Stimulated activated naive CD4-positive, alpha-beta T cell (primary cell): ENCODE measurements around the gene SDS.

Experiments used
- DNase-seq, 6 experiments: peaks; one replicate each; lab custom pipeline; 2025; lab: John Stamatoyannopoulos, UW

SDS gene

DNA sequence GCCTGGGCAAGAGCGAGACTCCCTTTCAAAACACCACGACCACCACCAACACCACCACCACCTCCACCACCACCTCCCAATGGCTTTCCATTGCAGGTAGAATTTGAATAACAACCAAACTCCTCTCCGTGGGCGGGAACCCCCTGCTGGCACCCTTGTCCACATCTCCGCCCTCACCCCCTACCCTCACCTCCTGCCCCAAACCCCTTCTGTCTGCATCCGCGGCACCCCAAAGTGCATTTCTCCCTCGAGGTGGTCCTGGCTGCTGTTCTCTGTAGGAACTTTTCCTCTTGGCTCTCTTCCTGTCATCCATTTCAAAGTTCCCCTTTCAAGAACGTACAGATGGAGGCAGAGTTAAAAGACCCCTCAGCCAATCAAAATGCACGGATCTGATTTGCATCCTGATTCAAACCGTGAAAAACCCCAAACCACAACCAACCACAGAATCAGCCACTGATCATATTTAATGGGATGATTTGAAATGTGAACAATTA, 22.3 kb upstream of the SDS start:
- DNase-seq, result no peak

DNA sequence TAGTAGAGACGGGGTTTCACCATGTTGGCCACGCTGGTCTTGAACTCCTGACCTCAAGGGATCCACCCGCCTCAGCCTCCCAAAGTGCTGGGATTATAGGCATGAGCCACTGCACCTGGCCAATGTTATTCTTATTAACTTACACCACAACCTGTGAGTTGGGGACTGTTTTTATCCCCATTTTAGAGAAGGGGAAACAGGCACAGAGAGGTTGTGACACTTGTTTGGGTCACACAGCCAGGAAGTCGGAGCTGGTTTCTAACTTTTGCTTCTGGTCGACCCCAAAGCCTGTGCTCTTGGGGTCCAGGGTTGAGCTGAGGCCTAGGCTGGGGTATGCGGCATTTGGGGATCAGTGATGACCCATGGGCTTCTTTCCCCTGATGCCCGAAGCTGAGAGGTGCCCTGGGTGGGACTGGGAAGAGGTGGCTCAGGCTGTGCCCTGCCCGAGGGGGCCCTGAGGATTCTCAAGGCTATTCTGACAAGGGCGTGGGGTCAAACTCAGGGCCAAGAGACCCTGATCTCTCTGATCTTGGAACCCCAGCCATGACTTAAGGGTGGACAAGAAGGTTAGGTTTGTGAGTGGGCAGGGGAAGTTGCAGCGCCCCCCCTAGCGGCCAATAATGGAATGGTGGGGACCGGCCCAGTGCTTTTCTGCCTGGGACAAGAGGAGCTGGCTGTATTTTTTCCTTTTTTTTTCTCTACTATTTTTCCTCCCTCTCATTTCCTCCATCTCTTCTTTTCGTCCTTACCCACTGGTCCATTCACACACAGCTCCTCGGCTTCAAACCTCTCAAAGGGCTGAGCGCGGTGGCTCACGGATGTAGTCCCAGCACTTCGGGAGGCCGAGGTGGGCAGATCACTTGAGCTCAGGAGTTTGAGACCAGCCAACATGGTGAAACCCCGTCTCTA, 21.5 kb upstream of the SDS start:
- peak in 5 of 6 experiments; percentile 4 to 35 (median 21) for DNase-seq

DNA sequence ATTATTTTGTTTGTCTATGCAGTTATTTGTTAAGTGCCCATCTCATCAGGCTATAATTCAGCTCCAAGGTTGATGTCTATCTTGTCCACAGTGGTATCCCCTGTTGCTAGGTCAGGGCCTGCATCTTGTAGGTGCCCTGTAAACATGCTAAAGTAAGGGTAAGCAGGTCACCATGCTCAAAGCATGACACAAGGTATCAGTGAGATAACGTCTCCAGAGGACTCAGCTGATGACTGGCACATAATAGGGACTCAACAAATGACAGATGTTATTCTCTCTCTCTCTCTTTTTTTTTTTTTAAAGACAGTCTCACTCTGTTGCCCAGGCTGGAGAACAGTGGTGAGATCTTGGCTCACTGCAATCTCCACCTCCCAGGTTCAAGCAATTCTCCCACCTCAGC, 20.8 kb upstream of the SDS start:
- no peak for DNase-seq

DNA sequence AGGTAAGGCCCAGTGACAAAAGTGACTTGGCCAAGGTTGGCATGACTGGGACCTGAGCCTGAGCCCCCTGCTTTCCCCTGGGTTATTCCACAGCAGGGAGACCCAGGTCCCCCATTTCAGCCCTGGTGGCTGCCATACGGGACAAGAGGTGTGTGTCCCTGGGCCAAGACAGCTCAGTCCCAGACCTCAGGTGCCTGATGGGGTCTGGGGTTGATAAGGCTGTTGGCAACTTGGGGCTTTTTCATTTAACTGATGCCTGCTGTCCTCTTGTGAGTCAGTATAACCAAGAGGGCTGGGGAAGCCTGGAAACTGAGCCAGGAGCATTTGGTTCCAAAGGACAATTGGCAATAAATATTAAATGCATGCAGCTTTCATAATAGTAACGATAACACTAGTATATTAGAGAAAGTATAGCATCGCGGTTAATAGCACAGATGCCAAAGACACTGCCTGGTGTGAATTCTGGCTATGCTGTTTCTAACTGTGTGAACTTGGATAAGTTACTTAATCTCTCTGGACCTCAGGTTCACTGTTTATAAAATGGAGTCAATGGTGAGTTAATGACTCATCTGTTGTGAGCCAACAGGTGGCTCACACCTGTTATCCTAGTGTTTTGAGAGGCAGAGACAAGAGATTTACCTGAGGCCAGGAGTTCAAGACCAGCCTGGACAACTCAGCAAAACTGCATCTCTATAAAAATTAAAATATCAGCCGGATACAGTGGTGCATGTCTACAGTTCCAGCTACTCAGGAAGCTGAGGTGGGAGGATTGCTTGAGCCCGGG, 19.4 kb upstream of the SDS start:
- DNase-seq, result no peak

DNA sequence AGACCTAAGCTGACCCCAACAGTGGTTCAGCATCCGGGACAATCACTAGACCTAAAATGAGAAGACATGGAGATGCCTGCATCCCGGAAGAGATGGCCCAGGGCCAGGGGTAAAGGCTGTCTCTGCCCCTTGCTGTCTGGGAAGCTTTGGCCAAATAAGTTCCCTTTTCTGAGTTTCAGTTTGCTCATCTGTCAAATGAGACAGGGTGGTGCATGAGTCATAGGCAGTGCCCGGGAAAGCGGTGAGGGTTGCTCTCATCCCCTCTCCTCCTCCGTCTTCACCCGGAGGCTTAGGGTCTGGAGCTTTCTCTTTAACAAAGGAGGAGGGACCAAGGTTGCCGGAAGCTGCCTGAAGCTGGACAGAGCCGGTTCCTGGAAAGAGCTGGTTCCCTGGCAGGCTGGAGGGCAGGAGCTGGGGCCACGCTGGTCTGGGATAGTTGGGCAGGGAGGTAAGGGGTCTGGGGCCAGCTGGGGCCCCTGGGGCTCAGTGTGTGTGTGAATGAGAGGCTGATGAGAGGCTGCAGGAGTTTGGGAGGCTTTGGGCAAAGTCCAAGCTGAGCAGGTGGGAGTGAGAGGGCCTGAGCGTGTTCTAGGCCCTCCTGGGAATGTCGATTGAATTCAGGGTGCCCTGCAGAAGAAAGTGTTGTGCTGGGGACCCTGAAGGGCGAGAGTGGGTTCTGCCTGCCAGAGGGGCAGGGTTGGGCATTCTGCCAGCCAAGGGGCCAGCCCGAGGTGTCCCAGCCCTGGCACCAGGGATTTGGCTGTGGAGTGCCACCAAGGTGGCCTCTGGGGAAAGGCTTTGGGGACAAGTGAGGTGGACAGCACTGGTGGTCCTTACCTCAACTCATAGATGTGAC, 18.6 kb upstream of the SDS start, which contains the start of gene SDSL:
Gene SDSL, plus strand, starts transcription at position 351 of the 856 bp plus-strand sequence. CDS start 5,603 bp downstream, outside the sequence.
- DNase-seq, result no peak

DNA sequence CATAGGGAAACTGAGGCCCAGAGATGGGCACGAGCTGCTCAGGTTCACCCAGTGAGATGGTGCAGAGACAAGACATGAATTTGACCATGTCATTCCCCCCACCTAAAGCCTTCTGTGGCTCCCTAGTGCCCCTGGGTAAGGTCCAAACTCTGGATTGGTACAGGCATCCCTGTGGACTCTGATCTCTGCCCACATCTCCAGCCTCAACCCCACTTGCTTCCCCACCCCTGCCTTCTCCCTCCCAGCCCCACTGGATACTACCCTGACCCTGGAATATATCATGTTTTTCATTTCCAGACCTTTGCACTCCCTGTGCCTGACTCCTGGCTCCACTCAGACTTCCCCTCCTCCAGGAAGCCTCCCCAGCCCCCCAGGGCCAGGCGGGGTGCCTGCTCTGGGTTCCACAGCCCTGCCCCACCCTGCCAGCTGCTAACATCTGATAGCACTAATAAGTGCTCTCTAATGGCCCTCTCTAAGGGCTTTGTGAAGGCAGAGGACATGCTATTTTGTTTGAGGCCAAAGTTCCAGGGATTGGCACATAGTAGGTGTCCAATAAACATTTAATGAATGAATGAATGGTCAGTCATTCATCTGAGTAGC, 17.4 kb upstream of the SDS start:
- no peak for DNase-seq

DNA sequence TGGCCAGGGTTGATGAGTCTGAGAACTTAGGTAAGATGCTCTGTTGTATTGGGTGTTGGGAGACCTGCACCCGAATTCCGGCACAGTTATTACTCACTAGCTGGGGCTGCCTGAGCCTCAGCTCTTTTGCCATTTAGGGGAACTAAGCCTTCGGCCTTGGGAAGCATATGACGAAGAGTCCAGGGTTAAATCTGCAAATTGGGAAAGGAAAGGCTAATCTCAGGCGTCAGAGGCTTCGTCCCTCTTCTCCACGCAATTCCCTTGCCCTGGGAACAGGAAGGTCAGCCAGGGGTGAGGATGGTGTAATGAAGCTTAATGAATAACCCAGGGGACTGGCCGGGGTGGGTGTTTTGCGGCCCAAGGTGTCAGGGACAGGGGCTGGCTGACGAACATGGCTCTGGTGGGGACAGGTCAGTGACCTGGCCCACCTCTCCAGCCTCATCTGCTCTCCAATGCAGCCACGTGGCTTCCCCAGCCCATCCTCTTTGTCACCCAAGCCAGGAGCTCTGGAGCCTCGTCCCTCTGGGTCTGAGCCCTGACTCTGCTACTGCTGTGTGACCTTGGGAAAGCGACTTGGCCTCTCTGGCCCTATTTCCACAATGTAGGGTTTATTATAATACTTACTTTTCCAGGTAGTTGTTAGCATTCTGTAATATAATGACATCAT, 14.7 kb upstream of the SDS start:
- DNase-seq, result no peak

DNA sequence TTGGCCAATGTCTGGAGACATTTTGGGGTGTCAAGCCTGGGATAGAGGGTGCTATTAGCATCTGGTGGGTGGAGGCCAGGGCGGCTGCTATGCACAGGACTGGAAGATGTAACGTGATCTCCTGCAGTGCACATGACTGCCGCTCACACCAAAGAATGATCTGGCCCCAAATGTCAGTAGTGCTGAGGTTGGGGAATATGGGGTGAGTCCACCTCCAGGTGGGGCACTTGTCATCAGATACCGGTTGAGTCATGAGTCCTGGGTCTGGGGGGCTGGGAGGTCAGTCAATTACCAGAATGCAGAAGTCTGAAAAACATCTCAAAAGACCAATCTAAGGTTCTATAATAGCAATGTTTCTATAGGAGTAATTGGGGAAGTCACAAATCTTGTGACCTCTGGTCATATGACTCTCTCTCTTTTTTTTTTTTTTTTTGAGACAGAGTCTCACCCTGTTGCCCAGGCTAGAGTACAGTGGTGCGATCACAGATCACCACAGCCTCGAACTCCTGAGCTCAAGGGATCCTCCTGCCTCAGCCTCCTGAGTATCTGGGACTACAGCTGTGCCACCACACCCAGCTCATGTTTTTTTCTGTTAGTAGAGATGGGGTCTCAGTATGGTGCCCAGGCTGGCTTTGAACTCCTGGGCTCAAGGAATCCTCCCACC, 12.5 kb upstream of the SDS start:
- DNase-seq, result no peak

DNA sequence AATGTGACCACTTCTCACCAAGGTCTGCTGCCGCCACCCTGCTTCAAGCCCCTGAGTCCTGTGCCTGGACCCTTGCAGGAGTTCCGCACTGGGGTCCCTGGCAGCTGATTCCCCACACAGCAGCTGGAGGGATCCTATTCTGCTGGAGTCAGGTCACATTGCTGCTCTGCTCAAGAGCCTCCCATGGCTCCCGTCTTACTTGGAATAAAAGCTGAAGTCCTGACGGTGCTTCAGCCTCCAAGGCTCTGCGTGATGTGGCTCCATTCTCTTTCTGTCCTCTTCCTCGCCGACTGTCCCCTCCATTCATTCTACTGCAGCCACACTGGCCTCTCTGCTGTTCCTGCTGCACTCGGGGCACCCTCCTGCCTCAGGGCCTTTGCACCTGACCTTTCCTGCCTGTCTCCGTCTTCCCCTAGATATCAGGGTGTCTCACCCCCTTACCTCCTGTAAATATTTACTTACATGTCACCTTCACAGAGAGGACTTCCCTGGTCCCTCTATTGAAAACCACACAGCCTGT, 10.9 kb upstream of the SDS start:
- no peak for DNase-seq

DNA sequence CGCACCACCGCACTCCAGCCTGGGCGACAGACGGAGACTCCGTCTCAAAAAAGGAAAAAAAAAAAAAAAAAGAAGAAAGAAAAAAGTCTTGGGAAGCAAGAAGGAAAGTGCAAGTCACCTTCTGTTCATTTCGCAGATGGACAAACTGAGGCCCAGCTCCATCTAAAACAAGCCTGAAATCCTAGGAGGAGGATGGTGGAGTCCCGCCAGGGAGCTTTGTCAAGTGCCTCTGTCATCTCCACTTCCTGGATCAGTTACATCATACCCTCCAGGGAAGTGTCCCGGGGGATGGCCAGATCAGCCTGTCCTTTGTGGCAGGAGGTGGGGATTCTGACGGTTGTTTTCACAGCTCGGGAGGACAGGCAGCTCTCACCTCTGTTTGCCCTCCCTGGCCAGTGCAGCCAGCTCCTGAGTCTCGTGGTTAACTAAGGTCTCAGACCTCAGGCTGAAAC, 9.8 kb upstream of the SDS start:
- no peak for DNase-seq

DNA sequence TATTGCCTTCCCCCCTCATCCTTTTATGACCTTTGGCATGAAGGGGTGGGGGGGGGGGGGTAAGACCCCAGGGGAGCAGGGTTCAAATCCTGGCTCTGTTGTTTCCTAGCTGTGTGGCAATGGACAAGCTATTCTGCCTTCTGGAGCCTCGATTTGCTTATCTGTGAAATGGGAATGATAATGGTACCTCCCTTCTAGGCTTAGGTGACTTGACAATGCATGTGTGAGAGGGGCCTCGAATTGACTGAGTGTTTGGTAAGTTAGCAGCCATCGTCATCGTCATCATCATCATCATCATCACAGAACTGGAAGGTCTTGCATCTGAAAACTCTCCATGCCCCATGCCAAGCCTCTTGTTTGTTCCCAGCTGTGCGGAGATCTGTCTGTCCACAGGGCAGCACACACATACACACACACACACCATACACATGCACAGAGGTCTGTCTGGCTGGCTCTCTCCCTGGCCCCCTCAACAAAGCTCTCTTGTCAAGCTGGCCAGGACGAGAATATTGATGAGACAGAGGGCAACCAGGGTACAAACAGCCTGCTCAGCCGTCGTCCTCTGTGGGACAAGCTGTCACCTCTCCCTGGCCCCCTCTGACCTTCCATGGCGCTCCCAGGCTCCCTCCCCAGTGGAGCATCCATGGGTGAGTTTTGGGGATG, 5.9 kb upstream of the SDS start:
- no peak for DNase-seq

DNA sequence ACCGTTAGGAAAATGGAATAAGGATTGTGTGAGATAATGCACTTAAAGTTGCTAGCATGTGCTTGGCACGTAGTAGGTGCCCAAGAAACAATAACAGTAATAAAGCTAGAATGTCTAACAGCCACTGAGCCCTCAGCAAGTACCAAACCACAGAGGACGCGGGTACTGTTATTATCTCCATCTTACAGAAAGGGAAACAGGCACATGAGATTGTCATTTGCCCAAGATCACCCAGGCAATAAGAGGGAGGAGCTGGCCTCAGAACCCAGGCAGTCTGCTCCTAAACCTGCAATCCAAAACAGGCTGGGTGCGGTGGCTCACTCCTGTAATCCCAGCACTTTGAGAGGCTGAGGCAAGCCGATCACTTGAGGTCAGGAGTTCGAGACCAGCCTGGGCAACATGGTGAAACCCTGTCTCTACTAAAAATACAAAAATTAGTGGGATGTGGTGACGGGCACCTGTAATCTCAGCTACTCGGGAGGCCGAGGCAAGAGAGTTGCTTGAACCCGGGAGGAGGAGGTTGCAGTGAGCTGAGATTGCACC, 5.1 kb upstream of the SDS start:
- DNase-seq, result no peak

DNA sequence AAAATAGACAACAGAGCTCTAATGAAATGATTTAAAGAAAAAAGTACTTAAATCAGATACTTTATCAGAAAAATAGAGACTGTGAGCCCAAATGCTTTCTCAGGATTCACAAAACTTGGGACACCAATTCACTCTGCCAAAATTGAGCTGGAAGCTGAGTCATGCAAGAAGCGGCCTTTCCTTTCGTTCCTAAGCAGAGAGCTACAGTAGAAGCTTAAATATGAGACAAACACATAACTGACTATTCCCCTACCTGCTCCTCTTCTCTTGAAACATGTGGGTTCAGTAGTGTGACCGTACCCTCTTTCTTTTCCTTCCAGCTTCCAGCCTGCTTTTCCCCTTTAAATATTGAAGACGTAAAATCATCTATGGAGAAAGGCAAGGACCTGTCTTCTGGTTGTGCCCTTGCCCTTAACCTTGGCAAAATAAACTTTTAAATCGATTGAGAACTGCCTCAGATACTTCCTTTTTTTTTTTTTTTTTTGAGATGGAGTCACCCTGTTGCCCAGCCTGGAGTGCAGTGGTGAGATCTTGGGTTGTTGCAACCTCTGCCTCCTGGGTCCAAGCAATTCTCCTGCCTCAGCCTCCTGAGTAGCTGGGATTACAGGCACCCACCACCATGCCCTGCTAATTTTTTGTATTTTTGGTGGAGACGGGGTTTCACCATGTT, 4.4 kb upstream of the SDS start:
- DNase-seq, result no peak

DNA sequence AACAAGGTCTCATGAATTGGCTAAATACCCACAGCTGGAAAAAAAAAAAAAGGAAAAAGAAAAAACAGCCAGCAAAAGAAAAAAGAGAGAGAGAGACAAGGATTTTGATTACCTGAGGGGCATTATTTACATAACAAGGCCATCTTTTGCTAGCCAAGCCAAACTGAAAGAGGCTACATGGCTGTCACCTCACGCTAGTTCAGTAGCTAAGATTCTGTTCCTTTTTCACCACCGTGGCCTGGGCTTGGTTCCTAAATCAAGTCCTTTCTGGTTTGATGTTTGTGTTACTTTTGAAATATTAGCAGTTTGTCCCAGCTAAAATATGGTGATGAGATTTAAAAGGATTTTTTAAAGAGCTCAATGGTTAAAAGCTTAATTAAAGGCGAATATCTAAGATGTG, 2.0 kb upstream of the SDS start:
- DNase-seq, result no peak

DNA sequence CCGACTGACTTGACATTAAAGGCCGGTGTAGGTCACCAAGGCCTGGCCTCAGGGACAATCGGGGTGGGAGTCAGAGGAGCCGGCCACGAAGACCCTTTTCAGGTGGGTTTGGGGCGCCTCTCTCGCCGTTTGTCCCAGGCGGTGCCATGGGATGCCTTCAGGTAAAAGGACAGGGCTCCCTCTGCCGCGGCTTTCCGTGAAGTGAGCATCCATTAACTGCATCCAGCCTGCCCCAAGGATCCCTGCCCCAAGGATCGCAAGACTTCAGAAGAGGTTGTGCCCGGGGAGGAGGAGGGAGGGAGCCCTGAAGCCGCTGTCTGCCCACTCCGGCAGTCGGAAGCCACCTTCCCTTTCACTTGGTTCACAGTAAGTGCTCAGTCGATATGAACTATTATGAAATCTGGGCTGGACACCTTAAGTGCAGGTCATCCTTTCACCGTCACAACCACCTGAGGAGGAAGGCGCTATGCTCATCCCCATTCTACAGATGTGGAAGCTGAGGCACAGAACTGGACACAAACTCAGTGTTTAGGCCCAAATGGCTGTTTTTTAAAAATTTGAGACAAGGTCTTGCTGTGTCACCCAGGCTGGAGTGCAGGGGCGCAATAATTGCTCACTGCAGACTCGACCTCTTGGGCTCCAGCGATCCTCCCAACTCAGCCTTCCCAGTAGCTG, 964 bp downstream of the SDS start:
- no peak for DNase-seq

DNA sequence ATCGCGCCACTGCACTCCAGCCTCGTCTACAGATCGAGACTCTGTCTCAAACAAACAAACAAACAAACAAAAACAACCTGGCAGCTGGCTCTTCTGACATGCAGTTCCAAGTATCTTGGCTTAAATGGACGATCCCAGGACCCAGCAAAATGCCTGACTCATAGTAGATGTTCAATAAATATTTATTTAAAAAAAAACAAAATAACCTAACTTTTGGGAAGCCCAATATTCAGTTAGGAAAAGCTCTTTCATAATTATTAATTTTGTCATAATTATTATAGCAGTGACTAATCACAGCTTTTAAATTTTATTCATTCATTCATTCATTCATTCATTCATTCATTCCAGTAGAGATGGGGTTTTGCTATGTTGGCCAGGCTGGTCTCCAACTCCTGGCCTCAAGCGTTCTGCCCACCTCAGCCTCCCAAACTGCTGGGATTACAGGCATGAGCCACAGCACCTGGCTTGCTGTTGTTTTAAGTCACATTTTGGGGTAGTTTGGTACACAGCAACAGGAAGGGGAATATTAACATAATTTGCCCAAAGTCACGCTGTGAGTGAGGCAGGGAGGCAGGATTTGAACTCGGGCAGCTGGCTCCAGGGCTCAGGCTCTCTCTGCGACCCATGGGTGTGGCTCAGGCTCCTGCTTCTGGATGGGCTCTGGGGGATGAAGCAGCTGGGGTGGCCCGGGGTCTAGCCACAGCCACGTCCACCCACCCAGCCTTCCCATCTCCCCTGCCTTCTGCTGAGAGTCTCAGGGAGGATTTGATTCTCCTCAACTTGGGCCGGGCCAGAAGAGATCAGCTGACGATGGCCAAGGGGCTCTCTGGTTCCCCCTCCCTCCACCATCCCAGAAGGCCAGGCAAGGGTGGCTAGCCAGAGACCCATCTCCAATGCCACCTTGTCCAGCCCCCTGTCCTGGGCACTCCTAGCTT, 2.4 kb downstream of the SDS start:
- no peak for DNase-seq

DNA sequence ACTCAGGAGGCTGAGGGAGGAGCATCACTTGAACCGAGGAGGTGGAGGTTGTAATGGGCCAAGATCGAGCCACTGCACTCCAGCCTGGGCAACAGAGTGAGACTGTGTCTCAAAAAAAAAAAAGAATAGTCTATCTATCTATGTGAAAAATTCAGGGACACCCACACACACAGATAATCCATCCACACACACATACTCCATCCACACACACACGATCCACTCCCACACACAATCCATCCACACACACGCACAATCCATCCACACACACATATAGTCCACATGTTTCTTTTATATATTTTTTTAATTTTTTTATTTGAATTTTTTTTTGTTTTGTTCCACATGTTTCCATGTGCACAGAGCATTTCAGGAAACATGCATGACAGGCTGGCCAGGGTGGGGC, 3.3 kb downstream of the SDS start:
- no peak for DNase-seq
